Caco-2 (cell line): Measurements from ENCODE around the gene TLL1. TPM values are rescaled to one million over a fixed set of nuclear protein-coding genes. Genes with fewer than 3 reads are reported as not detected.

Experiments used
- BruUV-seq: library from RNA; stranded (reverse); fragments of 400-500 nt; replicated peaks from 2 replicates; lab custom pipeline; 2021; lab: Mats Ljungman, UMichigan
- CTCF ChIA-PET: fragments of 300-600 bp; sonication (Branson Sonifier 250); formaldehyde crosslinking; loops from one replicate; lab custom pipeline; 2022; ENCODE audit warnings: antibody characterized with exemption; lab: Charles Lee
- POLR2A ChIA-PET: fragments of 300-600 bp; sonication (Branson Sonifier 250); formaldehyde crosslinking; loops from one replicate; lab custom pipeline; 2022; ENCODE audit warnings: antibody characterized with exemption; lab: Charles Lee
- DNase-seq, 2 experiments: peaks; one replicate each; pipeline versions ENCODE4 v3.0.0 to v3.0.0-alpha.2; 2020 to 2022
- H3K27me3 ChIP-seq: replicated peaks from 2 replicates; pipeline ENCODE4 v1.6.0; 2011; ENCODE audit warnings: low read length; ENCODE audit not compliant: control insufficient read depth, insufficient read depth
- H3K36me3 ChIP-seq: 2 replicates; pipeline ENCODE4 v1.5.1; 2011; ENCODE audit warnings: low read length; ENCODE audit not compliant: control insufficient read depth, insufficient read depth
- H3K4me1 ChIP-seq: fragments of 250-450 bp; sonication (Bioruptor Pico); 2 replicates; pipeline ENCODE4 v1.5.1; 2020; ENCODE audit warnings: mild to moderate bottlenecking
- H3K4me3 ChIP-seq: 2 replicates; pipeline ENCODE4 v1.5.1; 2011; ENCODE audit warnings: low read depth, mild to moderate bottlenecking, control low read depth, low read length
- H3K9me3 ChIP-seq: fragments of 250-450 bp; sonication (Bioruptor Pico); 2 replicates; pipeline ENCODE4 v1.5.1; 2020; ENCODE audit warnings: mild to moderate bottlenecking, moderate library complexity
- H3K27ac Mint-ChIP-seq: one replicate; pipeline ENCODE4 v1.8.0; 2022; ENCODE audit warnings: mixed read lengths; ENCODE audit not compliant: unreplicated experiment
- H3K27me3 Mint-ChIP-seq: one replicate; pipeline ENCODE4 v1.8.0; 2022; ENCODE audit warnings: mixed read lengths; ENCODE audit not compliant: insufficient read depth, unreplicated experiment
- H3K36me3 Mint-ChIP-seq: one replicate; pipeline ENCODE4 v1.8.0; 2022; ENCODE audit warnings: mild to moderate bottlenecking, mixed read lengths; ENCODE audit not compliant: insufficient read depth, unreplicated experiment
- H3K4me1 Mint-ChIP-seq: one replicate; pipeline ENCODE4 v1.8.0; 2022; ENCODE audit warnings: low read depth, mixed read lengths; ENCODE audit not compliant: unreplicated experiment
- H3K4me3 Mint-ChIP-seq: one replicate; pipeline ENCODE4 v1.8.0; 2022; ENCODE audit warnings: mild to moderate bottlenecking, moderate library complexity, mixed read lengths; ENCODE audit not compliant: unreplicated experiment
- H3K9me3 Mint-ChIP-seq: one replicate; pipeline ENCODE4 v1.8.0; 2022; ENCODE audit warnings: mixed read lengths; ENCODE audit not compliant: unreplicated experiment
- intact Hi-C: fragments of 100-400 bp; cut with micrococcal nuclease; formaldehyde crosslinking; loops from one replicate; pipeline ENCODE4 v1.10.0; 2022; ENCODE audit not compliant: unreplicated experiment
- total RNA-seq: library from RNA; stranded (reverse); gene quantifications from 2 replicates; pipeline ENCODE4 v1.2.3, GENCODE V29; 2022
- TF ChIP-seq, protein P1 (sequence below), 2 experiments: fragments of 200-600 bp in 1 of 2; IDR thresholded peaks; 1 replicate in 1 of 2; 2 replicates in 1 of 2; pipeline versions ENCODE4 v1.5.1 to v1.8.0; 2011 to 2022; ENCODE audit warnings: antibody characterized with exemption in 1 of 2, control low read depth in 1 of 2, inconsistent platforms in 1 of 2, low read depth in 1 of 2, low read length in 1 of 2, mild to moderate bottlenecking in 1 of 2, moderate library complexity in 1 of 2; ENCODE audit not compliant: insufficient read depth in 1 of 2, severe bottlenecking in 1 of 2, unreplicated experiment in 1 of 2

TLL1 gene
- total RNA-seq, 1 experiment from 2014 or later = 14.2 TPM

DNA sequence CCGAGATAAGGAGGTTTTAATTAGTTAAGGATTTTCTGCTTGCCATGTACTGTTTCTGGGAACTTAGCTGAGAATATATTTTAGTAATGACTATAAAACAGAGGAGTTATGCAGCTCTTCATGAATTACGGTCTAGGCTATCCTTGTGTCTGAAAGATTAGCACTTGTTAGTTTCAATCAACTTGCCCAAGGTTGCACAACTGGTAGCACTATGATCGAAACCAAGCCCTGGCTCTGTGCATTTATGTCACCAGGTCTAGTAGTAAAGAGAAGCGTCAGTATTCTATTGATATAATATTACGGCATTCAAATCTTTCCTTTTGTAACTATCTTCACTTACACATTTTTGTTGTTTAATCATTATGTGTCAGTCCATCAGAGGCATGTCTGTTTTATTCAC is 176.0 kb downstream of the TLL1 start:
- Histone ChIP-seq H3K36me3 (no peaks in the 10 kb centered on the region), H3K9me3 (no peaks in the 10 kb centered on the region), H3K4me1 (no peaks in the 10 kb centered on the region), H3K27me3 (no peaks in the 10 kb centered on the region), H3K4me3 (no peak overlapping the region)
- intact Hi-C loops = no loop called here
- no peak for DNase-seq
- ChIA-PET CTCF (no interaction called here), POLR2A (no interaction called here)
- Mint-ChIP-seq H3K9me3 (no peaks in the 10 kb centered on the region), H3K27ac (no peak overlapping the region), H3K4me1 (peaks cover 2% of the 10 kb centered on the region), H3K4me3 (no peak overlapping the region), H3K36me3 (peaks cover 2% of the 10 kb centered on the region), H3K27me3 (no peaks in the 10 kb centered on the region)
- TF ChIP-seq, protein P1, sequence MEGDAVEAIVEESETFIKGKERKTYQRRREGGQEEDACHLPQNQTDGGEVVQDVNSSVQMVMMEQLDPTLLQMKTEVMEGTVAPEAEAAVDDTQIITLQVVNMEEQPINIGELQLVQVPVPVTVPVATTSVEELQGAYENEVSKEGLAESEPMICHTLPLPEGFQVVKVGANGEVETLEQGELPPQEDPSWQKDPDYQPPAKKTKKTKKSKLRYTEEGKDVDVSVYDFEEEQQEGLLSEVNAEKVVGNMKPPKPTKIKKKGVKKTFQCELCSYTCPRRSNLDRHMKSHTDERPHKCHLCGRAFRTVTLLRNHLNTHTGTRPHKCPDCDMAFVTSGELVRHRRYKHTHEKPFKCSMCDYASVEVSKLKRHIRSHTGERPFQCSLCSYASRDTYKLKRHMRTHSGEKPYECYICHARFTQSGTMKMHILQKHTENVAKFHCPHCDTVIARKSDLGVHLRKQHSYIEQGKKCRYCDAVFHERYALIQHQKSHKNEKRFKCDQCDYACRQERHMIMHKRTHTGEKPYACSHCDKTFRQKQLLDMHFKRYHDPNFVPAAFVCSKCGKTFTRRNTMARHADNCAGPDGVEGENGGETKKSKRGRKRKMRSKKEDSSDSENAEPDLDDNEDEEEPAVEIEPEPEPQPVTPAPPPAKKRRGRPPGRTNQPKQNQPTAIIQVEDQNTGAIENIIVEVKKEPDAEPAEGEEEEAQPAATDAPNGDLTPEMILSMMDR (IDR thresholded peaks at IDR 0.05; ENCODE audit: insufficient read depth in 1 of 2, low read depth in 1 of 2, low read length in 1 of 2, severe bottlenecking in 1 of 2, unreplicated experiment in 1 of 2) = no peak
- no TSS peak for BruUV-seq

DNA sequence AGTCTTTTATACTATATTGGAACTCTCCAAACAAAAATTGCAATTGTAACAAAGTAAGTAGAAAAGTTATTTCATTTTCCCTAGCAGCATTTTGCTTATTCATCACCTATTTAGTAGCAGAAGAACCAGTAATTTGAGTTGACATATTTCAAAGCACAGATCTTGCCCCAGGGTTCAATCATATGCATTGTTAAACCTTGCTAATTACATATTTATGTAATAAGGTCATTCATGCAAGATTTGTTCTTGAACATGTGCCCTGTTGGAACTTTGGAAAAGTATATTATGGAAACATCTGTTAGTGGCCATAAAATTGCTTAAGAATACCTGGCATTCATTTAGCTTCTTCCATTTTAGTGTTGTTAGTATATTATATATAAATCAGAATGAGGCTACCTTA is 191.7 kb downstream of the TLL1 start:
- intact Hi-C loops = no loop called here
- Histone ChIP-seq H3K9me3 (no peaks in the 10 kb centered on the region), H3K4me1 (no peaks in the 10 kb centered on the region), H3K27me3 (no peaks in the 10 kb centered on the region), H3K36me3 (no peaks in the 10 kb centered on the region), H3K4me3 (no peak overlapping the region)
- no TSS peak for BruUV-seq
- TF ChIP-seq, protein P1 (IDR thresholded peaks at IDR 0.05; ENCODE audit: insufficient read depth in 1 of 2, low read depth in 1 of 2, low read length in 1 of 2, severe bottlenecking in 1 of 2, unreplicated experiment in 1 of 2) = no peak
- Mint-ChIP-seq H3K4me3 (no peak overlapping the region), H3K27me3 (no peaks in the 10 kb centered on the region), H3K4me1 (no peaks in the 10 kb centered on the region), H3K9me3 (no peaks in the 10 kb centered on the region), H3K27ac (no peak overlapping the region), H3K36me3 (peaks cover 14% of the 10 kb centered on the region)
- ChIA-PET POLR2A (no interaction called here), CTCF (no interaction called here)
- no peak for DNase-seq

DNA sequence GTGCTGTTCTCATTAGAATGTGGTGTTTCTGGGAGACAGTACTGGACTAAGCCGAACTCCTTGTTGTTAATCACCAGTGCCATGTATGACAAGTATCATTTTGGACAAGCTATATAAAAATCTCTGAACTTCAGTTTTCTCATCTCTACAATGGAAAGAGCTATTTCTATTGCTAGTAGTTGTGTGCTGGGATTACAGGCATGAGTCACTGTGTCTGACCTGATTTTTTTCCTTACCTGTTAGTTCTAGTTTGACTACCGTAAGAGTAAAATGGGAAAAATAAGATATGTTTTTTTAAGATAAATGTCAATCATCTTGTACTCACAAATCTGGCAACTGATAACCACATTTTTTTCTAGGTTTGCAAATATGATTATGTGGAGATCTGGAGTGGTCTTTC is 192.3 kb downstream of the TLL1 start:
- no peaks in the 10 kb centered on the region for H3K4me1 ChIP-seq
- no peaks in the 10 kb centered on the region for H3K27me3 Mint-ChIP-seq
- no peak overlapping the region for H3K4me3 Mint-ChIP-seq
- H3K27ac Mint-ChIP-seq = no peak overlapping the region
- no TSS peak for BruUV-seq
- H3K4me1 Mint-ChIP-seq = no peaks in the 10 kb centered on the region
- H3K4me3 ChIP-seq = no peak overlapping the region
- no peaks in the 10 kb centered on the region for H3K9me3 ChIP-seq
- no peaks in the 10 kb centered on the region for H3K9me3 Mint-ChIP-seq
- CTCF ChIA-PET = no interaction called here
- H3K36me3 ChIP-seq = no peaks in the 10 kb centered on the region
- H3K36me3 Mint-ChIP-seq = peaks cover 14% of the 10 kb centered on the region
- POLR2A ChIA-PET = no interaction called here
- intact Hi-C loops = no loop called here
- TF ChIP-seq, protein P1 (IDR thresholded peaks at IDR 0.05; ENCODE audit: insufficient read depth in 1 of 2, low read depth in 1 of 2, low read length in 1 of 2, severe bottlenecking in 1 of 2, unreplicated experiment in 1 of 2) = no peak
- no peaks in the 10 kb centered on the region for H3K27me3 ChIP-seq
- no peak for DNase-seq
